H1 (cell line): Measurements from ENCODE around the gene STAM. TPM values are rescaled to one million over a fixed set of nuclear protein-coding genes. Genes with fewer than 3 reads are reported as not detected.

Experiments used
- CTCF ChIA-PET: fragments of 300-600 bp; sonication (Branson Sonifier 250); formaldehyde crosslinking; loops from one replicate; lab custom pipeline; 2021; ENCODE audit not compliant: partially characterized antibody; lab: Charles Lee
- POLR2A ChIA-PET: fragments of 300-600 bp; sonication (Branson Sonifier 250); formaldehyde crosslinking; loops from one replicate; lab custom pipeline; 2021; ENCODE audit warnings: inconsistent platforms; ENCODE audit not compliant: partially characterized antibody; lab: Charles Lee
- DNase-seq, 2 experiments: peaks; one replicate each; pipeline versions ENCODE4 v3.0.0 to v3.0.0-alpha.2; 2010 to 2022; ENCODE audit warnings: low spot score in 2 of 2, low read depth in 1 of 2, mixed read lengths in 1 of 2
- FAIRE-seq: peaks from 2 replicates; lab custom pipeline; 2011; peaks lifted over from hg19 to GRCh38; lab: Jason Lieb, UNC
- H2AFZ ChIP-seq: 2 replicates; pipeline ENCODE4 v1.8.1; 2012; ENCODE audit warnings: low read length, inconsistent platforms
- H2AK5ac ChIP-seq: 2 replicates; pipeline ENCODE4 v1.6.1; 2013; ENCODE audit warnings: low read depth, low read length
- H2BK120ac ChIP-seq: replicated peaks from 2 replicates; pipeline ENCODE3; 2013; ENCODE audit warnings: low read depth, low read length, inconsistent platforms
- H2BK12ac ChIP-seq: 2 replicates; pipeline ENCODE4 v1.6.1; 2013; ENCODE audit warnings: low read depth, low read length
- H2BK15ac ChIP-seq: 2 replicates; pipeline ENCODE4 v1.6.1; 2013; ENCODE audit warnings: low read length
- H2BK20ac ChIP-seq: 2 replicates; pipeline ENCODE4 v1.6.1; 2013; ENCODE audit warnings: low read length
- H2BK5ac ChIP-seq: 2 replicates; pipeline ENCODE4 v1.6.1; 2013; ENCODE audit warnings: low read depth, low read length
- H3K14ac ChIP-seq: 2 replicates; pipeline ENCODE4 v1.6.1; 2013; ENCODE audit warnings: inconsistent platforms; ENCODE audit not compliant: insufficient read length
- H3K18ac ChIP-seq: 2 replicates; pipeline ENCODE4 v1.6.1; 2013; ENCODE audit warnings: low read length; ENCODE audit errors: extremely low read depth
- H3K23ac ChIP-seq: 2 replicates; pipeline ENCODE4 v1.6.1; 2013; ENCODE audit warnings: inconsistent platforms; ENCODE audit not compliant: insufficient read length
- H3K23me2 ChIP-seq: 2 replicates; pipeline ENCODE4 v1.6.1; 2013; ENCODE audit warnings: low read depth, low read length
- H3K27ac ChIP-seq: 2 replicates; pipeline ENCODE4 v1.6.1; 2011; ENCODE audit warnings: low read depth, low read length, inconsistent platforms
- H3K27me3 ChIP-seq, 4 experiments: replicated peaks in 1 of 4; 1 replicate in 1 of 4; 2 replicates in 3 of 4; pipeline versions ENCODE4 v1.6.1 to v1.8.1; 2011 to 2013; ENCODE audit warnings: low read length in 3 of 4, mild to moderate bottlenecking in 3 of 4, inconsistent platforms in 2 of 4, mixed read lengths in 2 of 4, moderate library complexity in 1 of 4; ENCODE audit not compliant: control insufficient read depth in 3 of 4, insufficient read depth in 3 of 4; ENCODE audit errors: extremely low read depth in 1 of 4
- H3K36me3 ChIP-seq, 4 experiments: 2 replicates each; pipeline versions ENCODE4 v1.6.1 to v1.8.1; 2011 to 2013; ENCODE audit warnings: mild to moderate bottlenecking in 4 of 4, low read length in 3 of 4, moderate library complexity in 2 of 4, control low read depth in 1 of 4, inconsistent platforms in 1 of 4; ENCODE audit not compliant: insufficient read depth in 4 of 4, control insufficient read depth in 2 of 4
- H3K4ac ChIP-seq: replicated peaks from 2 replicates; pipeline ENCODE3; 2013; ENCODE audit warnings: low read length, low read depth, mixed read lengths, inconsistent platforms; ENCODE audit not compliant: insufficient read length
- H3K4me1 ChIP-seq, 4 experiments: replicated peaks in 1 of 4; 1 replicate in 1 of 4; 2 replicates in 3 of 4; pipeline versions ENCODE4 v1.6.1 to v1.8.1; 2011 to 2013; ENCODE audit warnings: low read length in 3 of 4, inconsistent platforms in 2 of 4, mixed read lengths in 1 of 4; ENCODE audit not compliant: insufficient read depth in 4 of 4, control insufficient read depth in 3 of 4
- H3K4me2 ChIP-seq, 2 experiments: 2 replicates each; pipeline versions ENCODE4 v1.6.1 to v1.8.1; 2011 to 2013; ENCODE audit warnings: low read depth in 2 of 2, low read length in 2 of 2, control low read depth in 1 of 2, inconsistent platforms in 1 of 2, mild to moderate bottlenecking in 1 of 2; ENCODE audit not compliant: insufficient read depth in 1 of 2
- H3K4me3 ChIP-seq, 4 experiments: fragments of 200-600, 300-600 bp in 1 of 4; sonication (generic), shearing (Covaris generic), sonication (Bioruptor Twin) in 1 of 4; 2 replicates each; pipeline versions ENCODE4 v1.5.1 to v1.8.1; 2011 to 2016; ENCODE audit warnings: low read length in 4 of 4, low read depth in 3 of 4, control low read depth in 2 of 4, inconsistent platforms in 2 of 4, mild to moderate bottlenecking in 2 of 4, mixed read lengths in 1 of 4, moderate library complexity in 1 of 4; ENCODE audit not compliant: insufficient read depth in 2 of 4; ENCODE audit errors: extremely low read depth in 1 of 4
- H3K56ac ChIP-seq: replicated peaks from 2 replicates; pipeline ENCODE3; 2013; ENCODE audit warnings: low read depth, mild to moderate bottlenecking, mixed read lengths, low read length, inconsistent platforms; ENCODE audit not compliant: insufficient read length
- H3K79me1 ChIP-seq: 2 replicates; pipeline ENCODE4 v1.6.1; 2013; ENCODE audit warnings: low read depth, low read length, control low read depth
- H3K79me2 ChIP-seq, 2 experiments: 2 replicates each; pipeline versions ENCODE4 v1.6.1 to v1.8.1; 2012 to 2013; ENCODE audit warnings: low read length in 2 of 2, mild to moderate bottlenecking in 2 of 2, inconsistent platforms in 1 of 2; ENCODE audit not compliant: insufficient read depth in 2 of 2, control insufficient read depth in 1 of 2
- H3K9ac ChIP-seq, 4 experiments: replicated peaks in 1 of 4; 1 replicate in 1 of 4; 2 replicates in 3 of 4; pipeline versions ENCODE4 v1.6.1 to v1.8.1; 2011 to 2013; ENCODE audit warnings: low read depth in 3 of 4, low read length in 3 of 4, control low read depth in 2 of 4, mild to moderate bottlenecking in 2 of 4, moderate library complexity in 2 of 4, inconsistent platforms in 1 of 4; ENCODE audit errors: extremely low read depth in 1 of 4
- H3K9me3 ChIP-seq, 2 experiments: 2 replicates each; pipeline versions ENCODE4 v1.6.1 to v1.8.1; 2012 to 2013; ENCODE audit warnings: mild to moderate bottlenecking in 2 of 2, moderate library complexity in 2 of 2, control low read depth in 1 of 2, inconsistent platforms in 1 of 2, low read depth in 1 of 2, low read length in 1 of 2, mixed read lengths in 1 of 2; ENCODE audit not compliant: insufficient read depth in 2 of 2
- H4K20me1 ChIP-seq, 2 experiments: replicated peaks in 1 of 2; 2 replicates each; pipeline versions ENCODE3 to v1.8.1; 2011 to 2013; ENCODE audit warnings: inconsistent platforms in 2 of 2, low read length in 2 of 2, mild to moderate bottlenecking in 1 of 2; ENCODE audit not compliant: insufficient read depth in 2 of 2, control insufficient read depth in 1 of 2
- H4K5ac ChIP-seq: 2 replicates; pipeline ENCODE4 v1.6.1; 2013; ENCODE audit warnings: low read length, low read depth, mixed read lengths, inconsistent platforms; ENCODE audit not compliant: insufficient read length
- H4K8ac ChIP-seq: 2 replicates; pipeline ENCODE4 v1.8.0; 2013; ENCODE audit warnings: mild to moderate bottlenecking, moderate library complexity, low read length, inconsistent platforms; ENCODE audit not compliant: insufficient read depth; ENCODE audit errors: extremely low read depth
- H4K91ac ChIP-seq: replicated peaks from 2 replicates; pipeline ENCODE3; 2013; ENCODE audit warnings: low read length, mixed read lengths, inconsistent platforms; ENCODE audit not compliant: insufficient read length
- BACH1 ChIP-seq: IDR thresholded peaks from 2 replicates; pipeline ENCODE4 v1.6.1; 2012; ENCODE audit warnings: low read length, improper control_type of control experiment
- CEBPB ChIP-seq: IDR thresholded peaks from 2 replicates; pipeline ENCODE4 v1.6.1; 2012; ENCODE audit warnings: low read depth, low read length
- CTBP2 ChIP-seq: IDR thresholded peaks from 2 replicates; pipeline ENCODE4 v1.7.0; 2011; ENCODE audit warnings: borderline replicate concordance, mild to moderate bottlenecking, moderate library complexity, mixed read lengths, low read length; ENCODE audit not compliant: insufficient read depth, insufficient read length
- EZH2 ChIP-seq: fragments of 200-600 bp; sonication (generic); IDR thresholded peaks from 2 replicates; pipeline ENCODE4 v1.7.1; 2012; ENCODE audit warnings: low read depth, mild to moderate bottlenecking, moderate library complexity, low read length, inconsistent platforms; ENCODE audit not compliant: severe bottlenecking
- FOSL1 ChIP-seq: IDR thresholded peaks from 2 replicates; pipeline ENCODE4 v1.6.1; 2011; ENCODE audit warnings: mild to moderate bottlenecking, low read depth, low read length, moderate library complexity; ENCODE audit not compliant: insufficient read depth
- HDAC6 ChIP-seq: IDR thresholded peaks from one replicate; pipeline ENCODE4 v1.7.1; 2012; ENCODE audit warnings: low read depth, mild to moderate bottlenecking, inconsistent platforms, low read length, moderate library complexity
- JUN ChIP-seq: IDR thresholded peaks from 2 replicates; pipeline ENCODE4 v1.6.1; 2011; ENCODE audit warnings: low read depth, mild to moderate bottlenecking, improper control_type of control experiment, low read length
- KDM5A ChIP-seq: fragments of 200-600 bp; IDR thresholded peaks from 2 replicates; pipeline ENCODE4 v1.7.1; 2012; ENCODE audit warnings: mild to moderate bottlenecking, low read length, inconsistent platforms, mixed read lengths
- POLR2A ChIP-seq, 2 experiments: IDR thresholded peaks; 1 replicate in 1 of 2; 2 replicates in 1 of 2; pipeline ENCODE4 v1.6.1; 2011; ENCODE audit warnings: low read depth in 2 of 2, low read length in 2 of 2, mild to moderate bottlenecking in 2 of 2; ENCODE audit errors: control extremely low read depth in 1 of 2
- RNF2 ChIP-seq: fragments of 200-900, 300-1000 bp; sonication (generic); IDR thresholded peaks from 2 replicates; pipeline ENCODE4 v1.7.1; 2016; ENCODE audit warnings: borderline replicate concordance, low read depth, mild to moderate bottlenecking, antibody characterized with exemption, low read length; ENCODE audit not compliant: poor library complexity, severe bottlenecking; ENCODE audit errors: missing control alignments
- RXRA ChIP-seq: IDR thresholded peaks from 2 replicates; pipeline ENCODE4 v1.6.1; 2011; ENCODE audit warnings: low read depth, mild to moderate bottlenecking, low read length, moderate library complexity; ENCODE audit not compliant: insufficient read depth
- SIX5 ChIP-seq: IDR thresholded peaks from 2 replicates; pipeline ENCODE4 v1.6.1; 2011; ENCODE audit warnings: mild to moderate bottlenecking, low read depth, low read length
- SP2 ChIP-seq: IDR thresholded peaks from 2 replicates; pipeline ENCODE4 v1.6.1; 2012; ENCODE audit warnings: mild to moderate bottlenecking, low read length, inconsistent platforms
- SRF ChIP-seq: IDR thresholded peaks from 2 replicates; pipeline ENCODE4 v1.6.1; 2011; ENCODE audit warnings: mild to moderate bottlenecking, low read depth, low read length, moderate library complexity
- TAF7 ChIP-seq: optimal IDR thresholded peaks from 2 replicates; pipeline ENCODE3; 2011; ENCODE audit warnings: low read depth, mild to moderate bottlenecking, inconsistent platforms, low read length, moderate library complexity, borderline replicate concordance
- WGBS, 2 experiments: shearing (Covaris generic) in 1 of 2; methylation state at CpG; one replicate each; pipeline versions ENCODE4 v1.1.6 to v1.1.7; 2013 to 2015; ENCODE audit warnings: low lambda C conversion rate in 2 of 2, mixed read lengths in 2 of 2, inconsistent platforms in 1 of 2, low coverage in 1 of 2, missing lambda C conversion rate in 1 of 2; ENCODE audit not compliant: insufficient replicate concordance in 2 of 2, insufficient coverage in 1 of 2, insufficient read length in 1 of 2; ENCODE audit errors: extremely low coverage in 1 of 2, missing lambda C conversion rate in 1 of 2; 5-methylcytosine and 5-hydroxymethylcytosine counted together
- polyA plus RNA-seq, 7 experiments: library from polyadenylated mRNA; depleted of rRNA in 3 of 7; stranded (reverse) in 5 of 7; unstranded in 2 of 7; fragments of >200 nt in 5 of 7; fragments of 200-250 nt in 2 of 7; gene quantifications; 1 replicate in 5 of 7; 2 replicates in 1 of 7; 4 replicates in 1 of 7; pipeline versions ENCODE4 v1.2.1 to v1.2.3, GENCODE V29; 2011 to 2013; ENCODE audit warnings: missing spikeins in 2 of 7, mixed read lengths in 2 of 7
- total RNA-seq: library from RNA; stranded (reverse); fragmentation: NEBNext Ultra II Directional; extraction: Animal tissue kit (Norgen Biotek cat#: 25700); gene quantifications from 2 replicates; pipeline ENCODE4 v1.2.1, GENCODE V29; 2021

Gene STAM
- total and polyA plus RNA-seq, 2 of the 8 experiments (the other 6 are each of a cell fraction or from before 2014, with no cell fraction given) = 22.0 to 27.8 TPM

- Histone ChIP-seq H3K27me3 (no peaks in the 10 kb centered on the region), H3K23me2 (no peaks in the 10 kb centered on the region), H2AK5ac (no peak overlapping the region), H3K79me1 (no peaks in the 10 kb centered on the region), H3K14ac (no peak overlapping the region), H2AFZ (no peak overlapping the region), H3K9me3 (0 out of 4 replicates have a peak, but pooled peaks cover 0 to 3% of the 10 kb centered on the region in 2 experiments), H2BK120ac (no peak overlapping the region), H2BK15ac (no peak overlapping the region), H3K4me3 (no peak overlapping the region), H4K5ac (no peak overlapping the region), H3K79me2 (no peaks in the 10 kb centered on the region), H3K27ac (no peak overlapping the region), H2BK12ac (no peak overlapping the region), H4K8ac (no peak overlapping the region), H4K20me1 (peaks cover 0 to 2% of the 10 kb centered on the region in 2 experiments), H3K23ac (no peak overlapping the region), H3K56ac (no peak overlapping the region), H3K4ac (no peak overlapping the region), H3K9ac (no peak overlapping the region), H3K18ac (no peak overlapping the region), H2BK20ac (no peak overlapping the region), H2BK5ac (no peak overlapping the region), H3K4me1 (no peaks in the 10 kb centered on the region), H3K36me3 (peaks cover 0 to 40% (median 13%) of the 10 kb centered on the region in 4 experiments; a peak in 6 of 8 replicates), H3K4me2 (no peak overlapping the region), H4K91ac (no peak overlapping the region)
- 93% methylated on average over 5 of the region's 5 CpGs; no CpG with 5 or more reads in 1 of the 2 experiments for WGBS, 2 experiments
- ChIA-PET CTCF (interaction anchor here (0.6 to 2.0 kb wide), 4 partner anchors 28 to 121 kb away, joined by 3 to 5 read pairs (median 4); no protein-coding TSS in a partner anchor), POLR2A (interaction anchor here (1.0 kb wide), 1 partner anchor 68 kb away, joined by 3 read pairs; no protein-coding TSS in a partner anchor)
- FAIRE-seq (no peak), DNase-seq (no peak)
- no peak for TF ChIP-seq RNF2
- no peak for TF ChIP-seq SP2
- TF ChIP-seq FOSL1 = no peak
- TF ChIP-seq CEBPB = no peak
- TF ChIP-seq CTBP2 = no peak
- TF ChIP-seq TAF7 = no peak
- TF ChIP-seq EZH2 = no peak
- TF ChIP-seq SRF = no peak
- no peak for TF ChIP-seq JUN
- no peak for TF ChIP-seq KDM5A
- TF ChIP-seq POLR2A (IDR thresholded peaks at IDR 0.05; ENCODE audit: control extremely low read depth in 1 of 2, low read depth in 2 of 2, low read length in 2 of 2) = no peak
- TF ChIP-seq BACH1 = no peak
- TF ChIP-seq HDAC6 = no peak
- no peak for TF ChIP-seq RXRA
- TF ChIP-seq SIX5 = no peak
Measured at GRCh38 chr10:17712053-17712452, 68.1 kb downstream of the STAM start.
